Trophoblast cell (in vitro differentiated cells and primary cell): ENCODE data around the gene MLF2.
"Not testable (repeated sequence)": the region's sequence is repeated elsewhere in the genome, so short reads cannot be mapped to it uniquely, and the experiment has no call there.

Experiments
- DNase-seq, 2 donors: peaks; one replicate each; pipeline ENCODE4 v3.0.0-alpha.2; 2016
- H2AFZ ChIP-seq: 2 replicates; pipeline ENCODE4 v1.6.1; 2013; ENCODE audit warnings: low read length, moderate library complexity, mild to moderate bottlenecking; ENCODE audit not compliant: insufficient read depth, poor library complexity
- H2AK5ac ChIP-seq: 2 replicates; pipeline ENCODE4 v1.6.1; 2013; ENCODE audit warnings: mild to moderate bottlenecking, low read length
- H2BK120ac ChIP-seq: 2 replicates; pipeline ENCODE4 v1.6.1; 2013; ENCODE audit warnings: low read length, mild to moderate bottlenecking, moderate library complexity; ENCODE audit not compliant: insufficient read depth, poor library complexity
- H2BK12ac ChIP-seq: 2 replicates; pipeline ENCODE4 v1.6.1; 2013; ENCODE audit warnings: mild to moderate bottlenecking, low read length, moderate library complexity
- H2BK5ac ChIP-seq: 2 replicates; pipeline ENCODE4 v1.6.1; 2013; ENCODE audit warnings: low read length, low read depth, moderate library complexity, mild to moderate bottlenecking; ENCODE audit not compliant: poor library complexity
- H3K14ac ChIP-seq: 2 replicates; pipeline ENCODE4 v1.6.1; 2013; ENCODE audit warnings: mild to moderate bottlenecking, low read length
- H3K18ac ChIP-seq: 2 replicates; pipeline ENCODE4 v1.6.1; 2013; ENCODE audit warnings: mild to moderate bottlenecking, low read length
- H3K23ac ChIP-seq: 2 replicates; pipeline ENCODE4 v1.6.1; 2013; ENCODE audit warnings: low read length
- H3K27ac ChIP-seq: 2 replicates; pipeline ENCODE4 v1.5.1; 2013; ENCODE audit warnings: low read depth, mild to moderate bottlenecking, inconsistent platforms, low read length, moderate library complexity
- H3K27me3 ChIP-seq: 2 replicates; pipeline ENCODE4 v1.6.1; 2013; ENCODE audit warnings: inconsistent platforms, mild to moderate bottlenecking, low read length, moderate library complexity; ENCODE audit not compliant: insufficient read depth
- H3K36me3 ChIP-seq, 2 experiments: 1 replicate in 1 of 2; 2 replicates in 1 of 2; pipeline ENCODE4 v1.6.1; 2013; ENCODE audit warnings: low read length in 2 of 2, mild to moderate bottlenecking in 2 of 2, moderate library complexity in 1 of 2; ENCODE audit not compliant: insufficient read depth in 2 of 2, control insufficient read depth in 1 of 2
- H3K4ac ChIP-seq: 2 replicates; pipeline ENCODE4 v1.6.1; 2013; ENCODE audit warnings: low read depth, mild to moderate bottlenecking, low read length, moderate library complexity
- H3K4me1 ChIP-seq, 2 experiments: 1 replicate in 1 of 2; 2 replicates in 1 of 2; pipeline ENCODE4 v1.6.1; 2013; ENCODE audit warnings: low read length in 2 of 2, mild to moderate bottlenecking in 2 of 2, moderate library complexity in 1 of 2; ENCODE audit not compliant: insufficient read depth in 2 of 2, control insufficient read depth in 1 of 2
- H3K4me2 ChIP-seq: 2 replicates; pipeline ENCODE4 v1.6.1; 2013; ENCODE audit warnings: inconsistent platforms, mild to moderate bottlenecking, low read length, moderate library complexity
- H3K4me3 ChIP-seq: 2 replicates; pipeline ENCODE4 v1.5.1; 2013; ENCODE audit warnings: mild to moderate bottlenecking, low read depth, low read length, inconsistent platforms
- H3K79me1 ChIP-seq: one replicate; pipeline ENCODE4 v1.6.1; 2013; ENCODE audit warnings: low read length
- H3K79me2 ChIP-seq: 2 replicates; pipeline ENCODE4 v1.6.1; 2013; ENCODE audit warnings: low read length, mild to moderate bottlenecking; ENCODE audit not compliant: control insufficient read depth, insufficient read depth, poor library complexity
- H3K9ac ChIP-seq: 2 replicates; pipeline ENCODE4 v1.6.1; 2013; ENCODE audit warnings: mild to moderate bottlenecking, low read length
- H3K9me3 ChIP-seq: 2 replicates; pipeline ENCODE4 v1.6.1; 2013; ENCODE audit warnings: low read depth, mild to moderate bottlenecking, control low read depth, inconsistent platforms, low read length; ENCODE audit not compliant: insufficient read depth
- H4K12ac ChIP-seq: 2 replicates; pipeline ENCODE4 v1.6.1; 2013; ENCODE audit warnings: low read depth, mild to moderate bottlenecking, low read length, moderate library complexity
- H4K8ac ChIP-seq: 2 replicates; pipeline ENCODE4 v1.6.1; 2013; ENCODE audit warnings: low read depth, mild to moderate bottlenecking, low read length, moderate library complexity
- H4K91ac ChIP-seq: one replicate; pipeline ENCODE4 v1.6.1; 2013; ENCODE audit warnings: low read depth, mild to moderate bottlenecking, low read length, moderate library complexity
- whole genome bisulfite sequencing: extraction: QIAGEN DNeasy Blood & Tissue Kit; methylation state at CpG from one replicate; pipeline ENCODE4 v1.1.7; 2013; ENCODE audit warnings: missing lambda C conversion rate; ENCODE audit not compliant: insufficient read length, insufficient coverage; ENCODE audit errors: extremely low coverage; 5-methylcytosine and 5-hydroxymethylcytosine counted together

Gene MLF2

GRCh38 chr12:6723607-6724408, 29.1 kb downstream of the MLF2 start, which contains the start of gene COPS7A:
Gene COPS7A (plus strand): TSS chr12:6724046. CDS start chr12:6724657, 611 bp downstream.
- Histone ChIP-seq H3K4me2 (peak within 1 kb of the TSS; percentile 75), H4K91ac (peak within 1 kb of the TSS; percentile 76), H2BK5ac (no peak within 1 kb of the TSS), H3K9me3 (peaks cover 2% of the 10 kb centered on the region), H2AK5ac (peak within 1 kb of the TSS; percentile 67), H3K4me1 (peaks cover 4 to 5% of the 10 kb centered on the region in 2 experiments), H2AFZ (peak within 1 kb of the TSS; percentile 100), H3K18ac (peak within 1 kb of the TSS; percentile 81), H3K4me3 (peak within 1 kb of the TSS; percentile 71), H3K27me3 (no peaks in the 10 kb centered on the region), H3K9ac (peak within 1 kb of the TSS; percentile 66), H3K4ac (peak within 1 kb of the TSS; percentile 83), H3K79me2 (peaks cover 4% of the 10 kb centered on the region), H3K36me3 (peaks cover 2 to 10% of the 10 kb centered on the region in 2 experiments), H2BK12ac (peak within 1 kb of the TSS; percentile 1), H3K79me1 (peaks cover 9% of the 10 kb centered on the region), H2BK120ac (no peak within 1 kb of the TSS), H4K8ac (peak within 1 kb of the TSS; percentile 100), H3K23ac (no peak within 1 kb of the TSS), H3K27ac (peak within 1 kb of the TSS; percentile 78), H3K14ac (peak within 1 kb of the TSS; percentile 63), H4K12ac (peak within 1 kb of the TSS; percentile 95)
- no CpG with 5 or more reads among the region's 49 CpGs for WGBS
- DNase-seq: peak; percentile 99

- peaks cover 0 to 3% of the 10 kb centered on the region in 2 experiments for H3K36me3 ChIP-seq
- no peak overlapping the region for H2BK12ac ChIP-seq
- H3K4me3 ChIP-seq: no peak overlapping the region
- no peak overlapping the region for H2BK5ac ChIP-seq
- H3K27ac ChIP-seq: no peak overlapping the region
- no peak overlapping the region for H3K14ac ChIP-seq
- WGBS: no CpG with 5 or more reads among the region's 3 CpGs
- peaks cover 4% of the 10 kb centered on the region for H3K79me2 ChIP-seq
- peaks cover 9% of the 10 kb centered on the region for H3K79me1 ChIP-seq
- H3K27me3 ChIP-seq: no peaks in the 10 kb centered on the region
- peaks cover 2% of the 10 kb centered on the region for H3K9me3 ChIP-seq
- H3K4me1 ChIP-seq: peaks cover 4 to 5% of the 10 kb centered on the region in 2 experiments
- no peak overlapping the region for H3K4me2 ChIP-seq
- H4K12ac ChIP-seq: no peak overlapping the region
- H3K18ac ChIP-seq: no peak overlapping the region
- no peak overlapping the region for H3K9ac ChIP-seq
- no peak overlapping the region for H3K4ac ChIP-seq
- no peak overlapping the region for H2AK5ac ChIP-seq
- no peak overlapping the region for H4K91ac ChIP-seq
- no peak overlapping the region for H4K8ac ChIP-seq
- no peak overlapping the region for H3K23ac ChIP-seq
- no peak overlapping the region for H2BK120ac ChIP-seq
- no peak overlapping the region for H2AFZ ChIP-seq
- DNase-seq: no peak
Observed at GRCh38 chr12:6722863-6723262, 30.1 kb downstream of the MLF2 start.

GRCh38 chr12:6716874-6717437, 36.0 kb downstream of the MLF2 start:
- WGBS: no CpG with 5 or more reads among the region's 10 CpGs
- no peaks in the 10 kb centered on the region for H3K79me2 ChIP-seq
- no peak for DNase-seq
- H3K9ac ChIP-seq: peak overlapping the region; percentile 22
- H3K4me1 ChIP-seq: no peaks in the 10 kb centered on the region
- H2AK5ac ChIP-seq: no peak overlapping the region
- no peaks in the 10 kb centered on the region for H3K36me3 ChIP-seq
- no peak overlapping the region for H3K4ac ChIP-seq
- H2BK120ac ChIP-seq: no peak overlapping the region
- H4K8ac ChIP-seq: no peak overlapping the region
- no peak overlapping the region for H4K91ac ChIP-seq
- H2BK5ac ChIP-seq: no peak overlapping the region
- H3K9me3 ChIP-seq: peaks cover 2% of the 10 kb centered on the region
- H3K14ac ChIP-seq: no peak overlapping the region
- no peak overlapping the region for H2BK12ac ChIP-seq
- H3K4me2 ChIP-seq: no peak overlapping the region
- H3K4me3 ChIP-seq: no peak overlapping the region
- no peak overlapping the region for H3K23ac ChIP-seq
- H4K12ac ChIP-seq: no peak overlapping the region
- no peak overlapping the region for H3K27ac ChIP-seq
- no peaks in the 10 kb centered on the region for H3K27me3 ChIP-seq
- H3K18ac ChIP-seq: no peak overlapping the region
- H2AFZ ChIP-seq: no peak overlapping the region
- no peaks in the 10 kb centered on the region for H3K79me1 ChIP-seq

- not testable (repeated sequence) for H3K14ac ChIP-seq, H2AFZ ChIP-seq, H2BK12ac ChIP-seq, H3K79me2 ChIP-seq, H3K23ac ChIP-seq, H3K36me3 ChIP-seq, H2AK5ac ChIP-seq, H3K4me3 ChIP-seq, H3K4me1 ChIP-seq, H3K4me2 ChIP-seq, H4K91ac ChIP-seq, H2BK120ac ChIP-seq, H3K18ac ChIP-seq, H2BK5ac ChIP-seq, H3K27ac ChIP-seq, H3K9ac ChIP-seq, H3K4ac ChIP-seq, H4K8ac ChIP-seq, H3K9me3 ChIP-seq, H3K79me1 ChIP-seq, H3K27me3 ChIP-seq, DNase-seq, H4K12ac ChIP-seq
- no CpG with 5 or more reads among the region's 41 CpGs for WGBS
Observed at GRCh38 chr12:6716031-6716873, 36.7 kb downstream of the MLF2 start.
